Small intestine (tissue), 7 donors: ENCODE results near the gene LMO2. TPM values are rescaled to one million over a fixed set of nuclear protein-coding genes. Genes with fewer than 3 reads are reported as not detected.

Source experiments
- DNase-seq, 2 donors: peaks; one replicate each; pipeline versions ENCODE4 v3.0.0 to v3.0.0-alpha.2; 2013
- FAIRE-seq: peaks from 2 replicates; lab custom pipeline; 2012; peaks lifted over from hg19 to GRCh38; lab: Jason Lieb, UNC
- H3K27ac ChIP-seq, 3 donors: one replicate each; pipeline ENCODE4 v1.5.1; 2013; ENCODE audit warnings: low read length in 2 of 3, mild to moderate bottlenecking in 2 of 3, control low read depth in 1 of 3, inconsistent platforms in 1 of 3, low read depth in 1 of 3, moderate library complexity in 1 of 3
- H3K27me3 ChIP-seq, 3 donors: one replicate each; pipeline ENCODE4 v1.6.1; 2013; ENCODE audit warnings: low read length in 3 of 3, inconsistent platforms in 1 of 3; ENCODE audit not compliant: control insufficient read depth in 3 of 3, insufficient read depth in 3 of 3
- H3K36me3 ChIP-seq, 3 donors: one replicate each; pipeline ENCODE4 v1.6.1; 2013; ENCODE audit warnings: low read length in 3 of 3, inconsistent platforms in 1 of 3, low read depth in 1 of 3, mild to moderate bottlenecking in 1 of 3, moderate library complexity in 1 of 3; ENCODE audit not compliant: control insufficient read depth in 3 of 3, insufficient read depth in 2 of 3
- H3K4me1 ChIP-seq, 3 donors: one replicate each; pipeline ENCODE4 v1.6.1; 2013; ENCODE audit warnings: low read length in 2 of 3, inconsistent platforms in 1 of 3, low read depth in 1 of 3, mild to moderate bottlenecking in 1 of 3, moderate library complexity in 1 of 3; ENCODE audit not compliant: control insufficient read depth in 3 of 3, insufficient read depth in 2 of 3
- H3K4me3 ChIP-seq, 3 donors: one replicate each; pipeline ENCODE4 v1.5.1; 2013; ENCODE audit warnings: low read length in 3 of 3, control low read depth in 1 of 3, inconsistent platforms in 1 of 3, low read depth in 1 of 3, mild to moderate bottlenecking in 1 of 3, moderate library complexity in 1 of 3
- H3K9me3 ChIP-seq, 2 donors: one replicate each; pipeline ENCODE4 v1.6.1; 2013; ENCODE audit warnings: low read depth in 1 of 2, low read length in 1 of 2; ENCODE audit not compliant: control insufficient read depth in 2 of 2, insufficient read depth in 1 of 2
- WGBS, 3 donors: extraction: QIAGEN DNeasy Blood & Tissue Kit; methylation state at CpG; one replicate each; pipeline ENCODE4 v1.1.7; 2013; 5-methylcytosine and 5-hydroxymethylcytosine counted together
- polyA plus RNA-seq, 4 donors: library from polyadenylated mRNA; stranded (reverse) in 3 of 4; unstranded in 1 of 4; fragments of 200-250 nt in 3 of 4; fragments of 120-200 nt in 1 of 4; gene quantifications; one replicate each; pipeline versions ENCODE4 v1.2.1 to v1.2.3, GENCODE V29; 2013
- donor health status: healthy with polysubstance abuse.
- donor health status: control.
- donor health status: control.
- donor health status: Bipolar disorder and iron deficiency.
- donor health status: healthy.

The LMO2 gene
- polyA plus RNA-seq, 4 donors: 2.5 to 27.5 (median 8.8) TPM

GRCh38 chr11:33867561-33867960 lies 24.3 kb downstream of the LMO2 start:
- 33 to 41% (median 39%) methylated on average over 1 of the region's 1 CpG for WGBS, 3 donors
- FAIRE-seq: no peak
- H3K27ac ChIP-seq: no peak overlapping the region

DNA sequence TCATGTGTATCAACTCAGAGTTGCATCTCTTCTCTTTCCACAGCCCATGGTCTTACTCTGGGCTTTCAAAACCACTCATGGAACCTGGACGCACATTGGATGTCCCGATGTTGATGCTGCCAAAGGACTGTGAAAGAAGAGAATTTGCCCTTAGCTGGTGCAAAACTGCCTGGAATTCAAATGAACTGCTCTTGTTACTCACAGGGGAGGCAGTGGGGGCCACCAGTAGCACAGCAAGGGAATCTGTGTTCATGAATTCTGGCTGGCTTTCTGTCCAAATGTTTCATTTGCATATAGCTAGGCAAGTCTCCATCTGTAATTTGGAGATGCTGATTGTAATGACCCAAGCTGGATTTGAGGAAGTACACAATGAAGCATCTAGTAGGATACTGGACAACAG lies 24.9 kb downstream of the LMO2 start:
- Histone ChIP-seq H3K9me3 (no peaks in the 10 kb centered on the region), H3K36me3 (peaks cover 0 to 2% (median 0%) of the 10 kb centered on the region in 3 donors), H3K4me1 (no peaks in the 10 kb centered on the region), H3K4me3 (no peak overlapping the region), H3K27me3 (peaks cover 0 to 75% (median 2%) of the 10 kb centered on the region in 3 donors), H3K27ac (no peak overlapping the region)
- no peak for DNase-seq
- 63 to 89% (median 87%) methylated on average over 2 of the region's 2 CpGs for WGBS, 3 donors
- FAIRE-seq: no peak

More at GRCh38 chr11:33867561-33867960, 24.3 kb downstream of the LMO2 start:
- DNase-seq: no peak
- H3K4me1 ChIP-seq: no peaks in the 10 kb centered on the region
- H3K4me3 ChIP-seq: no peak overlapping the region
- H3K27me3 ChIP-seq: peaks cover 0 to 71% (median 2%) of the 10 kb centered on the region in 3 donors
- H3K9me3 ChIP-seq: no peaks in the 10 kb centered on the region
- H3K36me3 ChIP-seq: peaks cover 0 to 2% (median 0%) of the 10 kb centered on the region in 3 donors

GRCh38 chr11:33864479-33864878 lies 27.4 kb downstream of the LMO2 start:
- no peak overlapping the region for H3K4me3 ChIP-seq

GRCh38 chr11:33863418-33864172 lies 28.3 kb downstream of the LMO2 start:
- Histone ChIP-seq H3K27ac (no peak overlapping the region), H3K27me3 (peaks cover 0 to 70% (median 6%) of the 10 kb centered on the region in 3 donors), H3K9me3 (no peaks in the 10 kb centered on the region), H3K4me3 (no peak overlapping the region), H3K4me1 (no peaks in the 10 kb centered on the region), H3K36me3 (peaks cover 0 to 3% (median 2%) of the 10 kb centered on the region in 3 donors)
- FAIRE-seq: no peak
- DNase-seq: no peak
- WGBS, 3 donors: 67 to 77% (median 69%) methylated on average over 7 of the region's 7 CpGs

More at GRCh38 chr11:33864479-33864878, 27.4 kb downstream of the LMO2 start:
- peaks cover 0 to 71% (median 3%) of the 10 kb centered on the region in 3 donors for H3K27me3 ChIP-seq
- H3K9me3 ChIP-seq: no peaks in the 10 kb centered on the region
- no peak overlapping the region for H3K27ac ChIP-seq
- peaks cover 0 to 2% (median 0%) of the 10 kb centered on the region in 3 donors for H3K36me3 ChIP-seq
- FAIRE-seq: no peak
- 71 to 77% (median 73%) methylated on average over 16 of the region's 16 CpGs for WGBS, 3 donors
- no peak for DNase-seq
- H3K4me1 ChIP-seq: no peaks in the 10 kb centered on the region

- DNase-seq: no peak
- 80 to 88% (median 87%) methylated on average over 6 of the region's 6 CpGs for WGBS, 3 donors
- no peaks in the 10 kb centered on the region for H3K4me1 ChIP-seq
- no peak overlapping the region for H3K27ac ChIP-seq
- FAIRE-seq: no peak
- peaks cover 0 to 61% (median 6%) of the 10 kb centered on the region in 3 donors for H3K27me3 ChIP-seq
- peaks cover 0 to 3% (median 2%) of the 10 kb centered on the region in 3 donors for H3K36me3 ChIP-seq
- H3K4me3 ChIP-seq: no peak overlapping the region
- H3K9me3 ChIP-seq: no peaks in the 10 kb centered on the region
Measured at GRCh38 chr11:33861941-33862589, 29.8 kb downstream of the LMO2 start.

DNA sequence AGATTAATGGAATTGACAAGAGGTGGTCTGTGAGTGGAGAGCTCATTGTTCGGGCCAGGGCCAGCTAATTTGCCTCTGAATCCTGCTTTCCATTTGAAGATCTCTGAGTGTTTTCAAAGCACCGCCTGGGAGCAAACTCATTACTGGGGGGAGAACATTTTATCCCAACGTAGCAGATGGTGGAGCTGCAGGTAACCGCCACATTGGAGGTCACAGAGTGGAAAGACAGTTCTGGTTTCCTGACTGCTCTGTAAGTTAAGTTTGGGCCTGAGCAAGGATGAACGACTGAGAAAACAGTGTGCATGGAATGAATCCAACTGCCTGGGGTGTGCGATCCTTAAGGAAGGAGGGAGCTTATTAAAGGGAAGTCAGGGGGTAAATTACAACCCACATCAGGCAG lies 30.5 kb downstream of the LMO2 start:
- H3K4me1 ChIP-seq: no peaks in the 10 kb centered on the region
- no peak overlapping the region for H3K27ac ChIP-seq
- no peaks in the 10 kb centered on the region for H3K9me3 ChIP-seq
- peaks cover 0 to 3% (median 2%) of the 10 kb centered on the region in 3 donors for H3K36me3 ChIP-seq
- DNase-seq: no peak
- peaks cover 0 to 57% (median 6%) of the 10 kb centered on the region in 3 donors for H3K27me3 ChIP-seq
- no peak for FAIRE-seq
- WGBS, 3 donors: 71 to 78% (median 74%) methylated on average over 6 of the region's 6 CpGs
- H3K4me3 ChIP-seq: no peak overlapping the region

DNA sequence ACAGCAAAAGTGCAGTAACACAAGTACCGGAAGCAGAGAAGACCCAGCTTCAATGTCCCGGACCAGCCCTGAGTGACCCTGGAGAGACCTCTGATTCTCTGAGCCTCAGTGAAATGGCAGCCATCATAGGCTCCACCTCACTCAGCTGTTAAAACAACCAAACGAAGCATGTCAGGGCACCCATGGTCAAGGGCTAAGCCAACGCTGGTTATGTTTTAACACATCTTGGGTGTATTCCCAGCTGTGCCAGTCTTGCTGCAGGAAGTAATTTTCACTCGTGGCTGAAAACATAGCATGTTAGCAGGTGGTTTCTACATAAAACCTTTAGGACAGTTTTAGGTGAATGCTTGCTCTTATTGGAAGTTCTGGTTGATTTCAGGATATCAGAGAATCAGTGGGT lies 30.9 kb downstream of the LMO2 start:
- WGBS, 3 donors: 39 to 64% (median 50%) methylated on average over 5 of the region's 5 CpGs
- DNase-seq (no peak), FAIRE-seq (no peak)
- Histone ChIP-seq H3K36me3 (peaks cover 0 to 3% (median 2%) of the 10 kb centered on the region in 3 donors), H3K27ac (no peak overlapping the region), H3K4me1 (no peaks in the 10 kb centered on the region), H3K4me3 (no peak overlapping the region), H3K9me3 (no peaks in the 10 kb centered on the region), H3K27me3 (peaks cover 0 to 52% (median 6%) of the 10 kb centered on the region in 3 donors)

GRCh38 chr11:33859306-33859705 lies 32.6 kb downstream of the LMO2 start:
- H3K4me3 ChIP-seq: no peak overlapping the region
- DNase-seq (no peak), FAIRE-seq (no peak)
- 91 to 92% (median 91%) methylated on average over 16 of the region's 16 CpGs for WGBS, 3 donors
- H3K4me1 ChIP-seq: no peaks in the 10 kb centered on the region
- H3K9me3 ChIP-seq: no peaks in the 10 kb centered on the region
- H3K27me3 ChIP-seq: peaks cover 0 to 50% (median 6%) of the 10 kb centered on the region in 3 donors
- peaks cover 0 to 3% (median under 1%) of the 10 kb centered on the region in 3 donors for H3K36me3 ChIP-seq
- no peak overlapping the region for H3K27ac ChIP-seq
